Pancreas (tissue), 10 donors: Measurements from ENCODE around the gene RNPS1. TPM values are rescaled to one million over a fixed set of nuclear protein-coding genes. Genes with fewer than 3 reads are reported as not detected.

Experiments
- ATAC-seq, 4 donors: fragments of 200-7000 bp; cut with Tn5 transposase; one replicate each; pipeline versions ENCODE4 v1.8.0 to v1.9.1; 2020; ENCODE audit warnings: mild to moderate bottlenecking in 4 of 4, moderate library complexity in 4 of 4
- DNase-seq, 6 donors: peaks; one replicate each; pipeline ENCODE4 v3.0.0-alpha.2; 2020
- FAIRE-seq: peaks from 2 replicates; lab custom pipeline; 2012; peaks lifted over from hg19 to GRCh38; lab: Jason Lieb, UNC
- H3K27ac ChIP-seq, 4 donors: fragments of 200-600 bp; sonication (generic); 1 replicate in 3 of 4; 2 replicates in 1 of 4; pipeline versions ENCODE4 v1.5.0 to v1.8.0; 2020
- H3K27me3 ChIP-seq, 4 donors: fragments of 200-600 bp; one replicate each; pipeline ENCODE4 v1.8.0; 2021
- H3K36me3 ChIP-seq, 3 donors: fragments of 200-600 bp; sonication (generic) in 1 of 3; one replicate each; pipeline versions ENCODE4 v1.5.0 to v1.8.0; 2020 to 2021
- H3K4me1 ChIP-seq, 3 donors: fragments of 200-600 bp; one replicate each; pipeline ENCODE4 v1.8.0; 2021
- H3K4me3 ChIP-seq, 4 donors: fragments of 200-600 bp; sonication (generic) in 2 of 4; one replicate each; pipeline versions ENCODE4 v1.5.0 to v1.8.0; 2020 to 2021
- H3K9me3 ChIP-seq, 4 donors: fragments of 200-600 bp; one replicate each; pipeline ENCODE4 v1.8.0; 2021
- CTCF ChIP-seq, 4 donors: fragments of 200-600 bp; sonication (generic) in 3 of 4; IDR thresholded peaks; one replicate each; pipeline versions ENCODE4 v1.5.0 to v1.8.0; 2021; ENCODE audit warnings: antibody characterized with exemption in 4 of 4
- WGBS, 2 donors: extraction: QIAGEN DNeasy Blood & Tissue Kit; methylation state at CpG; one replicate each; pipeline ENCODE4 v1.1.7; 2013; 5-methylcytosine and 5-hydroxymethylcytosine counted together
- intact Hi-C, 3 donors: fragments of 100-400 bp; cut with DNase I; formaldehyde crosslinking; loops; one replicate each; pipeline versions ENCODE4 v1.11.1 to v1.14.2; 2022
- polyA plus RNA-seq, 2 donors: library from polyadenylated mRNA; stranded (reverse); fragments of 200-250 nt; gene quantifications; one replicate each; pipeline ENCODE4 v1.2.3, GENCODE V29; 2013
- total RNA-seq, 6 donors: library from RNA; stranded (reverse); fragmentation: NEBNext Ultra II Directional in 4 of 6; extraction: Animal tissue kit (Norgen Biotek cat#: 25700) in 4 of 6; gene quantifications; one replicate each; pipeline versions ENCODE4 v1.2.1 to v1.2.4, GENCODE V29; 2021 to 2023
- donor health status: healthy with polysubstance abuse.
- donor health status: DM: no; HTN: no; CAD: no; lungs with moderate emphysema.
- donor health status: DM: no; HTN: no; CAD: no.
- donor health status: control.
- donor health status: control.
- donor health status: Bipolar disorder and iron deficiency.
- donor health status: DM: yes; HTN: yes; CAD: no.
- donor health status: DM: no; HTN: no; CAD: no.
- donor health status: DM: no; HTN: no; CAD: no.
- donor health status: DM: yes; HTN: yes; CAD: no.

The RNPS1 gene
- total and polyA plus RNA-seq, 8 donors, result 36.0 to 103 (median 54.3) TPM

GRCh38 chr16:2223221-2223941 lies 44.5 kb downstream of the RNPS1 start, which contains the start of gene E4F1:
TSS of gene E4F1 (plus strand) at chr16:2223591. CDS start at chr16:2223614, 23 bp downstream.
- 0 to 1% methylated on average over 54 to 82 of the region's 82 CpGs for WGBS, 2 donors
- FAIRE-seq, result peak; percentile 39
- Histone ChIP-seq H3K27ac (peak within 1 kb of the TSS; percentile 57 to 78 (median 70)), H3K4me1 (peaks cover 6 to 11% (median 10%) of the 10 kb centered on the region in 3 donors), H3K36me3 (no peaks in the 10 kb centered on the region), H3K4me3 (peak within 1 kb of the TSS; percentile 88 to 98 (median 94)), H3K9me3 (no peaks in the 10 kb centered on the region), H3K27me3 (no peaks in the 10 kb centered on the region)
- peak; percentile 99 to 100 (median 100) for DNase-seq
- intact Hi-C loops, result no loop called here
- TF ChIP-seq CTCF (IDR thresholded peaks at IDR 0.05), result no peak
- ATAC-seq, result peak; percentile 97 to 99 (median 98)

- H3K9me3 ChIP-seq, result no peaks in the 10 kb centered on the region
- no peak overlapping the region for H3K4me3 ChIP-seq
- no peaks in the 10 kb centered on the region for H3K27me3 ChIP-seq
- ATAC-seq (no peak), FAIRE-seq (no peak), DNase-seq (no peak)
- no peak overlapping the region for H3K27ac ChIP-seq
- 94 to 98% methylated on average over 4 of the region's 4 CpGs for WGBS, 2 donors
- H3K4me1 ChIP-seq, result peaks cover 12 to 22% (median 18%) of the 10 kb centered on the region in 3 donors
- H3K36me3 ChIP-seq, result no peaks in the 10 kb centered on the region
- intact Hi-C loops, result no loop called here
- TF ChIP-seq CTCF (IDR thresholded peaks at IDR 0.05), result no peak
Observed at GRCh38 chr16:2216330-2216729, 51.6 kb downstream of the RNPS1 start.

- intact Hi-C loops, result no loop called here
- Histone ChIP-seq H3K9me3 (no peaks in the 10 kb centered on the region), H3K4me3 (peak within 1 kb of the TSS; percentile 66 to 92 (median 76)), H3K27me3 (no peaks in the 10 kb centered on the region), H3K27ac (peak within 1 kb of the TSS; percentile 86 to 98 (median 92)), H3K36me3 (no peaks in the 10 kb centered on the region), H3K4me1 (peaks cover 12 to 22% (median 18%) of the 10 kb centered on the region in 3 donors)
- TF ChIP-seq CTCF (IDR thresholded peaks at IDR 0.05), result no peak
- no peak for FAIRE-seq
- ATAC-seq, result peak in 3 of 4 donors; percentile 89 to 94 (median 89)
- no peak for DNase-seq
- WGBS, 2 donors, result 1% methylated on average over 26 to 48 of the region's 48 CpGs
Observed at GRCh38 chr16:2214719-2214968, 53.3 kb downstream of the RNPS1 start, which contains the start of gene PGP. TSS of gene PGP (minus strand) at chr16:2214840. CDS start at chr16:2214777, 63 bp downstream.

- intact Hi-C loops, result no loop called here
- no peak for FAIRE-seq
- Histone ChIP-seq H3K4me1 (peaks cover 12 to 22% (median 18%) of the 10 kb centered on the region in 3 donors), H3K27me3 (no peaks in the 10 kb centered on the region), H3K9me3 (no peaks in the 10 kb centered on the region), H3K4me3 (peak overlapping the region; percentile 66 to 92 (median 76)), H3K27ac (peak overlapping the region in 2 of 4 donors; percentile 47 to 53), H3K36me3 (peaks cover 0 to 2% (median 0%) of the 10 kb centered on the region in 3 donors)
- no peak for TF ChIP-seq CTCF (IDR thresholded peaks at IDR 0.05)
- WGBS, 2 donors, result 0 to 1% methylated on average over 75 to 98 of the region's 98 CpGs
- ATAC-seq, result no peak
- DNase-seq, result peak in 2 of 6 donors; percentile 45 to 81
Observed at GRCh38 chr16:2213817-2214718, 53.9 kb downstream of the RNPS1 start.
